Spinal cord (tissue), 10 donors: ENCODE measurements around the gene KLKB1. TPM values are rescaled to one million over a fixed set of nuclear protein-coding genes. Genes with fewer than 3 reads are reported as not detected.
A peak's percentile ranks its signal among the peaks of the same experiment; 100 is the strongest.

Experiments
- DNase-seq, 6 donors: peaks; one replicate each; pipeline versions ENCODE4 v3.0.0 to v3.0.0-alpha.2; 2013 to 2015; ENCODE audit warnings: low spot score in 6 of 6, low read depth in 4 of 6
- H3K27ac ChIP-seq: one replicate; pipeline ENCODE4 v1.5.1; 2013; ENCODE audit warnings: low read depth, low read length, control low read depth
- H3K27me3 ChIP-seq: one replicate; pipeline ENCODE4 v1.6.1; 2013; ENCODE audit warnings: low read length; ENCODE audit not compliant: control insufficient read depth, insufficient read depth
- H3K36me3 ChIP-seq: one replicate; pipeline ENCODE4 v1.6.1; 2013; ENCODE audit warnings: low read length; ENCODE audit not compliant: control insufficient read depth, insufficient read depth
- H3K4me1 ChIP-seq: one replicate; pipeline ENCODE4 v1.6.1; 2013; ENCODE audit warnings: low read length; ENCODE audit not compliant: control insufficient read depth, insufficient read depth
- H3K4me3 ChIP-seq: one replicate; pipeline ENCODE4 v1.5.1; 2013; ENCODE audit warnings: low read depth, low read length, control low read depth
- H3K9me3 ChIP-seq: one replicate; pipeline ENCODE4 v1.6.1; 2013; ENCODE audit warnings: low read length; ENCODE audit not compliant: control insufficient read depth, insufficient read depth
- WGBS: methylation state at CpG from one replicate; pipeline ENCODE4 v1.1.5; 2013; ENCODE audit warnings: missing lambda C conversion rate; ENCODE audit not compliant: insufficient coverage; 5-methylcytosine and 5-hydroxymethylcytosine counted together
- polyA plus RNA-seq, 2 donors: library from polyadenylated mRNA; unstranded; fragments of 120-200 nt; gene quantifications; one replicate each; pipeline ENCODE4 v1.2.1, GENCODE V29; 2013; ENCODE audit not compliant: insufficient read length in 2 of 2
- total RNA-seq, 2 donors: library from RNA; depleted of rRNA in 1 of 2; stranded (reverse); fragments of 120-200 nt in 1 of 2; fragments of >200 nt in 1 of 2; gene quantifications; one replicate each; pipeline versions ENCODE4 v1.2.3 to v1.2.4, GENCODE V29; 2013 to 2014
- donor health status: healthy.

Gene KLKB1
- total and polyA plus RNA-seq, 4 donors: 0.90 to 23.7 (median 4.6) TPM

DNA sequence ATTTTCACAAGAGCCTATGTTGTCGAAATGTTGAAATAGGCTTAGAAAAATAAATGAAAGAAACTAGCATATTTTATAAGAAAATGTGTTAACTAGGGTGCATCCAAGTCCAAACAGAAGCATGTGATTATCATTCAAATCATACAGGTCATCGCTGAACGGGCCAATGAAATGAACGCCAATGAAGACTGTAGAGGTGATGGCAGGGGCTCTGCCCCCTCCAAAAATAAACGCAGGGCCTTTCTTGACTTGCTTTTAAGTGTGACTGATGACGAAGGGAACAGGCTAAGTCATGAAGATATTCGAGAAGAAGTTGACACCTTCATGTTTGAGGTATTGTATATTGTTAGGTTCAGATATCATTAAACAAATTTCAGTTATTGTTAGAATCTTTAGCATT lies 26.3 kb upstream of the KLKB1 start:
- WGBS: no CpG with 5 or more reads among the region's 7 CpGs
- Histone ChIP-seq H3K9me3 (no peaks in the 10 kb centered on the region), H3K27ac (no peak overlapping the region), H3K27me3 (no peaks in the 10 kb centered on the region), H3K4me3 (no peak overlapping the region), H3K4me1 (peaks cover 7% of the 10 kb centered on the region), H3K36me3 (peaks cover 9% of the 10 kb centered on the region)
- DNase-seq: no peak

DNA sequence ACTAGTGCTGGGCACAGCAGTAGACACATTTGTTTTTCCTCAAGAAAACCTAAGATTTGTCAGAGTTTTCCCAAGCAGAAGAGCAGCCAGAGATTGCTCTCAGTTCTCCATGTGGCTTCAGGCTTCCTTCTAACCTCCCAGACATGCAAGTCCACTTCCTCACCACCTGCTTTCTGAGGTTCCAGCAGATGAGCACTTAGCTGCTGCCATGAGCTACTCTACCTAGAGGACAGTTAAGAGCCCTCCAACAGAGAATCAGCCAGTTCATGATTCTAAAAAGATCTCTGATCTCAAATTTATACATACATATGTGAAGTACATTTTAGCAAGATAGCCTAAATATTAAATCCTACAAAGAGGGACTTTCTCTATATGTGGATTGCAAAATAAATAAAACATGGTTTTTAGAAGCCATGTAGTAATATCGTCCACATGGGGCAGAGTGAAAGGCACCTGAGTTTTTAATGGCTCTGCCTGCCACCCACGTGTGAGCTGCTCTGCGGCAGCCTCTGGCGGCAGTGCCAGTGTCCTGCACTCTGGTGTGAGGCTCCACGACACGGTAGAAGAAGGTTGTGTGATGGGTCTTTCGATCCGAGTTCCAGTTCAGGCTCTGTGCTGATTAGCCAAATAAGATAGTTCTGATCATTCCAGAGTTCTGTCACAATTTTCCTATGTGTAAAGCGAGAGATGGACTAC lies 25.6 kb upstream of the KLKB1 start:
- Histone ChIP-seq H3K4me1 (peaks cover 7% of the 10 kb centered on the region), H3K27ac (no peak overlapping the region), H3K27me3 (no peaks in the 10 kb centered on the region), H3K9me3 (no peaks in the 10 kb centered on the region), H3K4me3 (no peak overlapping the region), H3K36me3 (peaks cover 9% of the 10 kb centered on the region)
- 54% methylated on average over 7 of the region's 9 CpGs for WGBS
- no peak for DNase-seq

DNA sequence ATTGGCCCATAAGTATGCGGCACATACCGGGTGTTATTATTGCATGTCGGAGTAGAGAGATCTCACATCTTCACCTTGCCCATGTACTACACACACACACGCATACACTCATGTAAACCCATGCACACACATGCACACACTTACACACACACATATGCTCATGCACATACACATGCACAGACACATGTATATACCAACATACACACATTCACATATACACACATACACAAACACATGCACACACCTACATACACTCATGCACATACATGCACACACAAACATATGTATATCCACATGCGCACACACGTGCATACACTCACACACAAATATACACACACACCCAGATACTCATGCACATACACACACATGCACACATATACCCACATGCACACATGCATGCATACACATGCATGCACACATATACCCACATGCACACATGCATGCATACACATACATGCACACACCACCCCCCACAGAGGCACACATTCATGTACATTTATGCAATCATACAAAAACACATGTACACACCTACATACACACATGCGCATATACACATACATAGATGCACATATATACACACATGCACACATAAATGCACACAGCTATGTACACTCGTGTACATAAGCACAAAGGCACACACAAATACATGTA lies 24.7 kb upstream of the KLKB1 start:
- Histone ChIP-seq H3K36me3 (peaks cover 6% of the 10 kb centered on the region), H3K27ac (no peak overlapping the region), H3K27me3 (no peaks in the 10 kb centered on the region), H3K4me3 (no peak overlapping the region), H3K4me1 (peaks cover 7% of the 10 kb centered on the region), H3K9me3 (no peaks in the 10 kb centered on the region)
- DNase-seq: no peak
- 94% methylated on average over 6 of the region's 8 CpGs for WGBS

DNA sequence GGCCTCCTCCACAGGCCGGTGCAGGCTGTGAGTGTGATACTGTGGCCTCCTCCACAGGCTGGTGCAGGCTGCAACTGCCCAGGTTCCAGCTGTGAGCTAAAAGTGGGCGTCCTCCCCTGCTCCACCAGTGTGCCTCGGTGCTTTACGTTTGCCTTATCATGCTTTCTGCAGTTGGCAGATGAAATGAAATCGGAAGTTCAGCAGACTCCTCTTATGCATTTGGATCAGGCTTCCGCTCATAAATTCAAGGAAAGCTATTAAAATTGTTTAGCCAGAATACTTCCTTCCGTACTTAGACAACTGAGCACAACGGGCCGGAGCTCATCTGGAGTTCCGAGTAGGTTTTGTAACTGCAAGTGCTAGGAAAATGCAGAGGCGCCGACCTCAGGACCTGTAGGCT lies 23.9 kb upstream of the KLKB1 start:
- Histone ChIP-seq H3K4me3 (no peak overlapping the region), H3K9me3 (no peaks in the 10 kb centered on the region), H3K4me1 (peaks cover 7% of the 10 kb centered on the region), H3K36me3 (peaks cover 6% of the 10 kb centered on the region), H3K27me3 (no peaks in the 10 kb centered on the region), H3K27ac (no peak overlapping the region)
- DNase-seq: no peak
- WGBS: 92% methylated on average over 8 of the region's 12 CpGs

DNA sequence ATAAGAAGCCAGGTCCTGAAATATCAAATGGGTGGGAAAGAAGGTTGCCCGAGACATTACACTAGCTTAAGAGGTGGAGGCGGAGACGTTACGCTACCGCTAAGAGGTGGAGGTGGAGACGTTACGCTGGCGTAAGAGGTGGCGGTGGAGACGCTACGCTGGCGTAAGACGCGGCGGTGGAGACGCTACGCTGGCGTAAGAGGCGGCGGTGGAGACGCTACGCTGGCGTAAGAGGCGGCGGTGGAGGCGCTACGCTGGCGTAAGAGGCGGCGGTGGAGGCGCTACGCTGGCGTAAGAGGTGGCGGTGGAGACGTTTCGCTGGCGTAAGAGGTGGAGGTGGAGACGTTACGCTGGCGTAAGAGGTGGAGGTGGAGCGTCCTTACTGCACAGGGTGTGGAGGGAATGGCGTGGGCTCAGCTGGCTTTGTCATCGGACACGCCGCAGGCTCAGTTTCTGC lies 23.2 kb upstream of the KLKB1 start:
- Histone ChIP-seq H3K36me3 (peaks cover 12% of the 10 kb centered on the region), H3K9me3 (peaks cover 5% of the 10 kb centered on the region), H3K4me1 (peaks cover 7% of the 10 kb centered on the region), H3K4me3 (no peak overlapping the region), H3K27ac (no peak overlapping the region), H3K27me3 (no peaks in the 10 kb centered on the region)
- DNase-seq: no peak
- WGBS: 35% methylated on average over 43 of the region's 45 CpGs

DNA sequence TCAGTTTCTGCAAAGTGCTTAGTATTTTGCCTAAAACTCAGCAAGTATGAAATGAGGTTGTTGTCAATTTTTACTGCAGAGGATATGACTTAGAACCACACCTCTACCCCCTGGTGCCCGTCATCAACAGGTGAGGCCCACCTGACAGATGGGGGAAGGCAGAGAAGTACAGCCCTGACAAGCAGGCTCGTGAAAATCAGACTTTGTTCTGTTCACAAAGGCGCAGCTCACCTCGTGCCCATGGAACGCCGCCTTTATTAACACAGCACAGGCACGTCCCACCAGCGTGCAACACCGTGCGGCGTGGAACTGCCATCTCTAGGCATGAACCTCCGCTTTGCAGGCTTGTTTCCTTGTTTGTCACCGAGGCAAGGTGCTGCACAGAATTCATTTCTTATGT lies 22.6 kb upstream of the KLKB1 start:
- Histone ChIP-seq H3K27ac (no peak overlapping the region), H3K27me3 (no peaks in the 10 kb centered on the region), H3K9me3 (peaks cover 6% of the 10 kb centered on the region), H3K36me3 (peaks cover 12% of the 10 kb centered on the region), H3K4me3 (no peak overlapping the region), H3K4me1 (peaks cover 7% of the 10 kb centered on the region)
- 89% methylated on average over 13 of the region's 13 CpGs for WGBS
- DNase-seq: no peak

DNA sequence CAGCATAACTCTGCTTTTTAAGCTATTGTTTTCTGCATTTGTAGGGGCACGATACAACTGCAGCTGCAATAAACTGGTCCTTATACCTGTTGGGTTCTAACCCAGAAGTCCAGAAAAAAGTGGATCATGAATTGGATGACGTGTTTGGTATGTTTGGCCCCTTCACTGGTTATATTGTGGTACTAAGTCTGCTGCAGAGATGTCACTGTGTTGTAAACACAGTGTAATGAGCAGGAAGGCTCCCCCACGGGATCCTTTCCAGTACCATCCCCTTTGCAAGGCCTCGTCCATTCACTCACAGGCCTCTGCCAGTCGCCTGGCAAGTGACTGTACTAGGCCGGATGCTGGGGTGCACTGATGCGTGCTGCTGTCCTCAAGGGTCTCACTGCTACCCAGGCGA lies 22.2 kb upstream of the KLKB1 start:
- peaks cover 6% of the 10 kb centered on the region for H3K9me3 ChIP-seq
- 71% methylated on average over 8 of the region's 8 CpGs for WGBS
- H3K4me3 ChIP-seq: no peak overlapping the region
- no peaks in the 10 kb centered on the region for H3K27me3 ChIP-seq
- DNase-seq: no peak
- H3K36me3 ChIP-seq: peaks cover 12% of the 10 kb centered on the region
- H3K4me1 ChIP-seq: peaks cover 7% of the 10 kb centered on the region
- H3K27ac ChIP-seq: no peak overlapping the region

DNA sequence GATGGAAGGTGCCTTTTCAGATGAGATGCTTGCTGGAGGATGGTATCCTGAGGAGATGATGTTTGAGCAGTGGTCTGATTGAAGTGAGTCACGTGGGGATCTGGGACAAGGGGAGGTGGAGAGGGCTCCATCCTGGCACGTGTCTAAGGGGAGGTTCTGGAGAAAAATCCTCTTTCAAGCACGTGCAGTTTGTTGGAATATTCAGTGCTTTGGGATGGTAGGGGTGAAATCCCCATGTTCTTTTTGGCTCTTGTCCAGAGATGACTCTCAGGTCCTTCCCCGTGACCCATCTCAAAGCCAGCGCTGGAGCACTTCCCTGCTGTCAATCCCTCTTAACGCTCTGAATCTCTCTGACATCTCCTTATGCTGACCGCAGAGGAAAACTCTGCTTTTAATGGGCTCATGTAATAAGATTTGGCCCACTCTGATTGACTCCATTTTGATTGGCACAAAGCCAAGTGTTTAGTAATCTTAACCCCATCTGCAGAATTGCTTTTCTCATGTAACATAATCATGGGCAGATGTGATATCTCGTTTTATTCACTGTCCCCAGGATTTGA lies 10.8 kb upstream of the KLKB1 start:
- no peaks in the 10 kb centered on the region for H3K36me3 ChIP-seq
- H3K27ac ChIP-seq: no peak overlapping the region
- DNase-seq: peak in 2 of 6 donors; percentile 23 to 47
- no peaks in the 10 kb centered on the region for H3K4me1 ChIP-seq
- no peak overlapping the region for H3K4me3 ChIP-seq
- H3K27me3 ChIP-seq: no peaks in the 10 kb centered on the region
- no peaks in the 10 kb centered on the region for H3K9me3 ChIP-seq
- 79% methylated on average over 4 of the region's 8 CpGs for WGBS

DNA sequence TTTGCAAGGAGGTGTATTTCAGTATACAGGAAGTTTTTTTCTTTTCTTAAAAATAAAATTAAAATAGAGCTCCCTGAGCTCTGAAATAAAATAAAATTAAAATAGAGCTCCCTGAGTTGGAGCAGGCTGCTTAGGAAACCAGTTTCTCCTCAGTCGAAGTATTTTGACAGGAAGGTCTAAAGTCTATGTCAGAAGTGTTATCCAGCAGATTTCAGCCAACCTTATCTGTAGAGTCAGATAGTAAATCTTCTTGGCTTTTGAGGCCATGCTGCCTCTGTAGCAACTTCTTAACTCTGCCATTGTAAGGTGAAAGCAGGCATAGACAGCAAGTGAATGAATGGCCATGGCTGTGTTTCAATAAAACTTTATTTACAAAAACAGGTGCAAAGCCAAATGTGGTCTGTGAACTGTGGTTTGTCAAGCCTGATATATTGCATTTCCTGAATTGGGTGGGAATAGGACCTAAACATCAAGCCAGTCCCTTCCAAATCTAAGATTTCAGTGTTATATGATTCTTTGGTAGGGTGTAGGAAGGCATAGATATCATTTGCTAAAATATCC lies 9.5 kb upstream of the KLKB1 start:
- 100% methylated on average over 1 of the region's 1 CpG for WGBS
- Histone ChIP-seq H3K4me1 (no peaks in the 10 kb centered on the region), H3K36me3 (no peaks in the 10 kb centered on the region), H3K27ac (no peak overlapping the region), H3K27me3 (no peaks in the 10 kb centered on the region), H3K4me3 (no peak overlapping the region), H3K9me3 (no peaks in the 10 kb centered on the region)
- no peak for DNase-seq
